GM03348 (cell line): Measurements from ENCODE around the gene GALNT10.
A peak's percentile ranks its signal among the peaks of the same experiment; 100 is the strongest.

ENCODE experiments used
- DNase-seq: peaks from one replicate; pipeline ENCODE4 v3.0.0; 2012; ENCODE audit warnings: low spot score

GALNT10 gene

DNA sequence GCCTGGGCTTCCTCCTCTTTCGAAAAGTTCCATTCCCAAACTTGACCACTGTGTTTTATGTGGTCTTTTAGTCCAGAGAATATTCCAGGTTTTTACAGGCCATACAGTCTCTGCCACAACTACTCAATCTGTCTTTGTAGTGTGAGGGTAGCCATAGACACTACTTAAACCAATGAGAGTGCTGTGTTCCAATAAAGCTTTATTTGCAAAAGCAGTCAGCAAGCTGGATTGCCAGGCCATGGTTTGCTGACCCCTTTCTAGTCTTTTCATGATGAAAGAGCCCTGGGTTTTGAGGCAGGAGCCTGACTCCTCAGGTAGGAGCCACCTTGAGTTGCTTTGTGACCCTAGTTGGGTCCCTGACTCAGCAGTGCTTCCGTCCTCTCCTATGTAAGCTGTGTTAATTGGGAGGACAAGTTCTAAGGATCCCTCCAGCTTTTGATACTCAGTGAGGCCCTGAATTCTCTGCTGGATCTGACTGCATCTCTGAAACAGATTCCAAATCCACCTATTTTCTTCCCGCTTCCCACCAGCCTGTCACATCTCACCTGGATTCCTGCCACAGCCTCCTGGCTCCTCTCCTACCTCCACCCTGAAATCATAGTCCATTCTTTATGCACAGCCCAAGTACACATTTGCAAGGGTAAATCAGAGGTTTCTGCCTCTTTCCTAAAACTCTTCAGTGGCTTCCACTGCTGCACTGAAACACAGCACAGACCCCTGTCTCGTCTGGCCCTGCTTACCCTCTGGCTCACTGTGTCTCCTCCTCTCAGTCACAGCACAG is 13.5 kb downstream of the GALNT10 start:
- no peak for DNase-seq

DNA sequence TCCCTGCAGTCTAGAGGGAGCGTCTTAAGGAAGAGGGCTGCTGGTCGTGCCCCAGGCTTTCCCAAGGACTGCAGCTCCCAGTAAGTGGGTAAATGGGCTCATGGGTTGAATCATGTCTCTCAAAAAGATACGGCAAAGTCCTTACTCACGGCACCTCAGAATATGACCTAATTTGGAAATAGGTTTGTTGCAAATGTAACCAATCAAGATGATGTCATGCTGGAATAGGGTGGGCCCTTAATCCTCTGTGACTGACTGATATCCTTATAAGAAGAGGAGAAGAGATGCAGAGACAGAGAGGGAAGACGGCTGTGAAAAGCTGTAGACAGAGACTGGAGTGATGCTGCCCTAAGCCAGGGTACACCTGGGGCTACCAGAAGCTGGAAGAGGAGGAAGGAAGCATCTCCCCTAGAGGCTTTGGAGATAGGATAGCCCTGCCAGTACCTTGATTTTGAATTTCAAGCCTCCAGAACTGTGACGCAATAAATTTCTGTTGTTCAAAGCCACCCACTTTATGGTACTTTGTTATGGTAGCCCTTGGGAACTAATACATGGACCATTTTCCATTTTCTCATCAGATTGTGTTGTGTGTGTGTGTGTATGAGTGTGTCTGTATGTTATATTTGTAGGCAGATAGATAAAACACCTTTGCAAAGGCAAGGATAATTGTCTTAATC is 15.0 kb downstream of the GALNT10 start:
- no peak for DNase-seq

DNA sequence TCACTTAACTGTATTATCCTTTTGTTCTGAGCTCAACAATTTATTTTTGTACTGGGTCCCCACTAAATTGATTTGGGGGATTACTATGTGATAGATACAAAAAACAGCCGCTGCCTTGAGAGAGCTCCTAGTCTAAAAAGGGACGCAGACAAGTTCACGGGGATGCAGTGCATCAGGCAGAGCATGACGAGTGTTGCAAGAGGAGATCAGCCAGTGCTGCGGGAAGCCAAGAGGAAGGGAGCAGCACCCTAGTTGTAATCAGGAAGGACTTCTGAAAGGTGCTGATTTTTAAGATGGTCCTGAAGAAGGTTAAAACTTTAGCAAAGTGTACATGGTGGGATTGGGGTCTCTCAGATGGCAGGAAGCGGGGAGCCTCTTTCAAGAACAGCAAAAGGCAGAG is 15.8 kb downstream of the GALNT10 start:
- DNase-seq, result no peak

DNA sequence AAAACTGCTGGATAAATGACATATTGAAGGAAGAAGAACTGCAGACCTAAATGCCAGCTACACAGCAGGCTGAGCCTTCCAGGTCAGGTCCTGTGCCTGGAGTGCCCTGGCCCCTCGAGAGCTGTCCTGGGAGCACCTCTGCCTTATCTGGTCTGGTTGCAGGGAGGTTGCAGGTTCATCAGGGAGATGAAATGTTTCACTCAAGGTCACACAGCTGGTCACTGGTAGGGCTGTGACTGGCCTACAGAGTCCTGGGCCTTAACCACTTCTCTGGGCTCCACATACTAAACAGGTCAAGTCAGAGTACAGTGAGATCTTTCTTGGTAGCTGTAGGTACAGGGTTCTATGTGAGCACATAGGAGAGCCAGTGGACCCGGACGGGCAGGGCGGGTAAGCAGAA is 16.7 kb downstream of the GALNT10 start:
- DNase-seq, result no peak

DNA sequence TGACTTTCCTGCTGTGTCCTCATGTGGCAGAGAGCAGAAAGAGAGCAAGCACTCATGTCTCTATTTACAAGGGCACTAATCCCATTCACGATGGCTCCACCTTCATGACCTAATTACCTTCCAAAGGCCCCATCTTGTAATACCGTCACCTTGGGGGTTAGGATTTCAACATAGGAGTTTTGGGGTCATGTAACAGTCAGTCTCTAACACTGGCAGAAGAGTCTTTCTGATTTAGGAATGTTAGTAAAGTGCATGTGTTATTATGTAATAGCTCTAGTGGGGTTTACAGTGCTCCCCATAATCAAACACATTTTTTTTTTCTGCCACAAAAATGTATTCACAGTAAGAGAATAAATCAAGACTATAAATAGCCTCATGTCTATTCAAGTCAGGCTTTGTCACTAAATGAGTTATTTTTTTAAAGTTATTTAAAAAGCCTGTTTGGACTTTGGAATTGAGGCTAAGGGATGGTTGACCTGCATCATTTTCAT is 19.1 kb downstream of the GALNT10 start:
- peak; percentile 64 for DNase-seq

DNA sequence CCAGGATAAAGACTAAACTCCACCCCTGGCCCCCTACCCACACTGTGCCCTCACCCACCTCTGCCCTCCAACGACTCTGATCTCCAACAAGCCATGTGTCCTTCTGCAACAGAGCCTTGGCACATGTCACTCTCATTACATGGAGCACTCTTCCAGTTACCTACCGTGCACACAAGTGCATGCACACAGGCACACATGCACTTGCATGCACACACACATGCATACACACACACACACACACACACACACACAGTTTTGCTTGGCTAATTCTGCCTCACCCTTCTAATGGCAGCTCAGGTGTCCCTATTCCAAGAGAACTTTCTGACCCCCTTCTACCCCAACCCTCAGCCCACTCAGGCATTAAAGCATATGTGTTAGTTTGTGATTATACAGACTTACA is 19.6 kb downstream of the GALNT10 start:
- no peak for DNase-seq

DNA sequence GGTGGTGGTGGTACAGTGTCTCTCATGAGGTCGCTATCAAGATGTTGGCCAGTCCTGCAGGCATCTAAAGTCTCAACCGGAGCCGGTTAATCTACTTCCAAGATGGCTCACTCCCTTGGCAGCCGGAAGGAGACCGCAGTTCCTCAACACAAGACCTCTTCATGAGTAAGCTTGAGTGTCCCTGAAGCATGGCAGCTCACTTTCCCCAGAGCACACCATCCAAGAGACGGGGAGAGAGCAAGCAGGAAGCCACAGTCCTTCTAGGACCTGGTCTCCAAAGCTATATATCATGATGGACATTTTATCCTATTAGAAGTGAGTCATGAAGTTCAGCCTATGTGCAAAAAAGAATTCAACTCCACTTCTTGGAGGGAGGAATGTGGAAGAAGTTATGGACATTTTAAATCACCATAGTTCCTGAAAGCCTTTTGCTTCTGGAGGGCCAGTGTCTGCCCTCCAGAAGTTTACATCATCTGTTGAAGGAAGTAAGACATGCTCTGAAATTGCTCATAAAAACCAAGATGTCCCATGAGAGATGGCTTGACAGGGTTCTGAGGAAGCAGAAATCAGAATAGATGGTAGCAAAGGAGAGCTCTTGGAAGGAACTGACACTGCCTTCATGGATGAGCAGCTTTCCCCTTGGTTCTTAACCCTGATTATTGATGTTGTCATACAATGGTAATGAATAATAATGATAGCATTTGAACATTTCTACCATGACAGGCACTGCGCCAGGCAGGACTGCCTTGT is 21.3 kb downstream of the GALNT10 start:
- DNase-seq, result peak; percentile 73

DNA sequence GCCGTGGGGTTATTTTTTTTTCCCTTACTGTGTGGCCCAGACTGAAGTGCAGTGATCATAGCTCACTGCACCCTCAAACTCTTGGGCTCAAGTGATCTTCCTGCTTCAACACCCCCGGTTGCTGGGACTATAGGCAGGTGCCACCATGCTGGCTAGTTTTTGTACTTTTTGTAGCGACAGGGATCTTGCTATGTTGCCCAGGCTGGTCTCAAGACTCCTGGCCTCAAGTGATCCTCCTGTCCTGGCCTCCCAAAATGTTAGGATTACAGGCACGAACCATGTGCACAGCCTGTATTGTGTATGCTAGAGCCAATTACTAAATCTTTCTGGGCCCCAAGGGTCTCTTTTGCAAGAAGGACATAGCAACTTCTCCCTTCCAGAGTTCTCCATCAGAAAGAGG is 23.1 kb downstream of the GALNT10 start:
- no peak for DNase-seq

DNA sequence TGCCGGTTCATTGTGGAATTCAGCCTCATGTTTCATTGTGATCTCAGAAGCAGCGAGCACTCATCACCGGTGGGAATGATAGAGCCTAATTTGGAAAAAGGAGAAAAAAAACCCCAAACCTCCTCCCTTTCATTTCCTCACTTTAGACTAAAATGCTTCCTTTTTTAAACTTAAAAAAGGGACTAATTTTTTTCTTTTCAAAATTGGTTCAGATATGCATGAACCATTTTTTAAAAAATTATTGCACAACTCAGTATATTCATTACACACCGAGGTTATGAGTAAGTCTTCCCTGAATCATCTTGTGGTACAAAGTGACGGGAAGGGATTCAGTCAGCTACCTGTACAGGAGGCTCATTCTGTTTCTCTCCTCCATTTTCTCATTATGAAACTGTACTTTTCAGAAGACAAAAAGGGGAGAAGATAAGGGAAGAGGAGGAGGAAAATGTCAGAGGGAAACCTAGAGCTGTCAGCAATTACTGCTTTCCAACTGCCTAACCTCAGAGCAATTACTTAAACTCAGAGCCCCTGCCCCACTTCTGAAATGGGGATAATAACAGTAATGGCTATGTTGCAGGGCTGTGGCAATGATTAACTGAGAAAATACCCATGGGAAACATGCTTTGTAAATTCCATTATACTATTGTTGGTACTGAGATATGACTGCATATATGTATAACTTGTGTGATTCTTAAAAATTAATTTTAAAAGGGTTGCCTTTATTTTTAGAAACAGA is 24.0 kb downstream of the GALNT10 start:
- DNase-seq, result peak; percentile 65

DNA sequence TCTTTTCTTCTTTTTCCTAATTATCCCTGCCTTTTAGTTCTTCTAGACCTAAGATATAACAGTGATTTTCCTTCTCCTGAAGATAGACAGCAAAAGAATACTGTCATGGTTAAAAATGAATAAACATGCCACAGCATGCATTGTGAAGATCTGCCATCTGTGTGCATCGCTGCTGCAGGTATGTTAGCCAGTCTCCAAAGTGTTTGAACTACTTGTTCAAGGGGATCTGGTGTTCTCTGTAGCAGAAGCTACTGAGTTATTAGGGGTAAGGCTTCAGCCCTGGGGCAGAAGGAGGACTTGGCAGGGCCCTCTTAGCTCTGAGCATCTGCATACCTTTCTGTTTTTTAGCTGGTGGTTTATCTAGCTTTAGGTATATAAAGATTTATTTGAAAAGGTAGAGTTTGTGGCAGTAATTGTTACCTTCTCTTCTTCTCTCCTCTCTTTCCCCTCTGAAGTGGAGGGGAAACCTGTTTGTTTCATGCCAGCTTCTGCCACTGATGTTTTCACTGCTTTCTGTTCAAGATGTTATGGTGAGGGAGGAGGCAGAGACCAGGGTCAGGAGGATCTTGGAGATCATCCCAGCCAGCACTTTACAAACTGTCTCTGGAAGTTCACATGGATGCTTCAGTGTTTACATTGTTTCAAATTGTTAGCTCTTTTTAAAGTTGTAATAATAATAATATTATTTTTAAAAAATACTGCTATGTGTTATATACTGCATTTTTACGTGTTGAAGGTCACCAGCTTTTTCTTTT is 25.2 kb downstream of the GALNT10 start:
- DNase-seq, result peak; percentile 43

DNA sequence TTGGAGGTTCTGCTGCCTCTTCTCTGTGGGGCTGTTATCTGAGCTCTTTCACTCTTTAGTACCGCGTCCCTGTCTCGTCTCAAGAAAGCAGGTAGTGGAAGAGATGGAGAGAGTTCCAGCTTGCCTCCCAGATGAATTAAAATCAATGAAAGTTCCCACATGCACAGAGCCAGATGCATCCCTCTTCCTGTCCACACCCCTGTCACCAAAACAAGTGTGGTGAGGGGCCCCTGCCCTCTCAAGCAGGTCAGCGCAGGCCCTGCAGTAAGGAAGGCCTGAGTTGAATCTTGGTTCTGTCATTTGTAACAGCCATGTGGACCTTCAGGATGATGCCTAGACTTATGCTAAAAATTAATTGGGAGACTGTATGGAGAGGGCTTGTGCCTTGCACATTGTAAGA is 26.9 kb downstream of the GALNT10 start:
- DNase-seq, result no peak

DNA sequence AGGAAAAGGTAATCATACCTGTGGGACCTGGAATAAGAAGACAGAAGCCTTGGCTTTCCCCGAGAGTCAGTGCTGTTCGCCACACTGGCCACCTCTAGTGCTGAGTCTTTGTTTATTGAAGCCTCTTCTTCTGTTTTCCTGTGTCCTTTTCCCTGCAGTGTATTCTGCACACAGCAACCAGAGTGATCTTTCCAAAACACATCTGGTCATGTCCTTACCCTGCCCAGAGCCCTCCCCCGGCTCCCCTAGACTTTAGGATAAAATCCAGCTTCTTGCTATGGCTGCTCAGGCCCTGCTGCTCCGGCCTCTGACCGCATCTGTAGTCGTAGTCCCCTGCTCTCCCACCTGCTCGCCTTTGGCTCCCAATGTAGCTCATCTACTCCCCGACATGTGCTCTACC is 28.3 kb downstream of the GALNT10 start:
- no peak for DNase-seq

DNA sequence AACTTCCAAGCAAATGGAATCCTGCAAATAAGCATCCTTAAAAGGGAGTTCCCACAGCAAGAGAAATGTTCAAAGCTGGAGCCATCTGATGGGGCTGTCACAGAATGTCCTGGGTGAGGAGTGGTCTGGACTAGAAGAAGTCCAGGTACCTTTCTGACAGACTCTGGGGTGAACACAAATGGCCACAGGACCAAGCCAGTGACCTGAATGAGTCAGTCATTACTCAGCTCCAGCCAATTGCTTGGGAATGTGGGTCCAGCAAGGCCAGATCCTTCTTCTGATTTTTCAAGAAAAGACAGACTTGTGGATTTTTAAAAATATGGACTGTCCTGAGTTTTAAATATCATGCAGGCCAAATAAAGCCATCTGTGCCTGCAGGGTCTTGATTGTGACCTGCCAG is 30.1 kb downstream of the GALNT10 start:
- DNase-seq, result peak; percentile 68

DNA sequence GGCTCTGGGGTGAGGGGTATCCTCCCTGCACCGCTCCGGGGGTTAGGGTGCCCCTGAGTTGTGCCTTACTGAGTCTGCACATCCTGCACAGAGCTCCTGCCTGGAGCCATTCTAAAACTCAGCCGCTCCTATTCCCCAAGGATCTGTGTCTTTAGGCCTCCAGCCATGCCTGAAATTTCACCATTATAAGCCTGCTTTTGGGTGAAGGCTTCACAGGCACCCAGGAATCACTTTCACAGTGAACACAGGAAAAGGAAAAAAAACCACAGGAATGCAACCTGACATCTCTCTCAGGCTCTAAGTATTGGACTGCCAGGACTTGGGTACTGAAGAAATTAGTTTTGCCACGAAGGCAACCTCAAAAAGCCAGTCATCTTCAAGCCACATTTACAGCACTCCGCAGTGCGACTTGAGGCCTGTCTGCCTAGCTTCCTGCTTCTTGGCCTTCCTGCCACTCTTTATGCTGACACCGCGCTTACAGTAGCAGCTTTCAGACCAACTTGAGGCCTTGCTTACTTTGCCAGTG is 30.9 kb downstream of the GALNT10 start:
- peak; percentile 80 for DNase-seq

DNA sequence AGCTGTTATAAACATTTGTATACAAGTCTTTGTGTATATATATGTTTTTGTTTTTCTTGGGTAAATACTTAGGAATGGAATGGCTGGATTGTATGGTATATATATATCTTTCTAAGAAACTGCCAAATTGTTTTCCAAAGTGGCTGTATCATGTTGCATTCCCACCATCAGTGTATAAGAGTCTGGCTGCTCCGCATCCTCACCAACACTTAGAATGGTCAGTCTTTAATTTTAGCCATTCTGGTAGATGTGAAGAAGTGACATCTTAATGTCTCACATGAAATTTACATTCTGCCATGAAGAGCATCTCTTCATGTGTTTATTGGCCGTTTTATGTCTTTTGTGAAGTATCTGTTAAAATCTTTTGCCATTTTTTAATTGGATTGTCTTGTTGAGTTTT is 31.9 kb downstream of the GALNT10 start:
- no peak for DNase-seq

DNA sequence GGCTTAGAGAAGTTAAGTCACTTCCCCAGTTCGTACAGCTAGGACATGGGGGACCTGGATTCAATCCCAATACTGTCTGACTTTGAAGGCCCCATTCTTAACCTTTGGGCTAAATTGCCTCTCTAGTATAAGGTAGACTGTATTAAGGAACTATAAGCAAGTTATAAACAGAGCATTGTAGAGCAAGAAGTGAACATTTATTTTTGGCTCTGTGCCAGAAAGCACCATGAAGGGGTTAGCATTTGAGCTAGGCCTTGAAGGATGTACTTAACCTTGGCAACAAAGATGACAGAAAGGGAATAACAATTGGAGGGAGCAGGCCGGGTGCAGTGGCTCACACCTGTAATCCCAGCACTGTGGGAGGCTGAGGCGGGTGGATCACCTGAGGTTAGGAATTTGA is 32.8 kb downstream of the GALNT10 start:
- no peak for DNase-seq

DNA sequence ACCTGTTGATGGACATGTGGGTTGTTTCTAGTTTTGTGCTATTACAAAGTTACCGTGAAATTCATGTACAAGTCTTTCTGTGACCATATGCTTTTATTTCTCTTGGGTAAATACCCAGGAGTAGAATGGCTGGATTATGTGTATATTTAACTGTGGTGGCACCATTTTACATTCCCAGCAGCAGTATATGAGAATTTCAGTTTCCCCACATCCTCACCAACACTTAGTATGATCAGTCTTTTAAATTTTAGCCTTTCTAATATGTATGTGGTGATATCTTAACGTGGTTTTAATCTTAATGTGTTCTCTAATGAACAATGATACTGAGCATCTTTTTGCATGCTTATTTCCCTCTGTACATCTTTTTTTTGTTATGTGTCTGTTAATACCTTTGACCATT is 36.6 kb downstream of the GALNT10 start:
- DNase-seq, result no peak

DNA sequence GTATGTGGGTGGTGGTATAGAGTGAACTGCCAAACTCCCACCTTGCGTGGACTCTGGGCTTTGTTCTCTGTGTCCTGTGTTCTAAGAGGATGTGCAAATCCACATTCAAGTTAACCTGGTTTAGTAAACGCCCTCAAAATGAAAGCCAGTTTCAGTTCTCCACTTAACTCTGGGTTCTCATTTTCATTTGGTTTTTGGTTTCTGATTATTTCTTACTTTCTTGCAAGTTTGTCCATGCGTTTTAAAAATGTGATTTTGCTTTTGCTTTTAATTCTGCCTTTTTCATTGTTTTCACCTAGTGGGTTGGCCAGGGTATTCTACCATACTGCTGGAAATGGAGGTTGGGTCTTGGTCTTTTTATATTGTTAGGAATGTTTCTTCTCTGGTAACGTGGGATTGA is 38.2 kb downstream of the GALNT10 start:
- DNase-seq, result no peak

DNA sequence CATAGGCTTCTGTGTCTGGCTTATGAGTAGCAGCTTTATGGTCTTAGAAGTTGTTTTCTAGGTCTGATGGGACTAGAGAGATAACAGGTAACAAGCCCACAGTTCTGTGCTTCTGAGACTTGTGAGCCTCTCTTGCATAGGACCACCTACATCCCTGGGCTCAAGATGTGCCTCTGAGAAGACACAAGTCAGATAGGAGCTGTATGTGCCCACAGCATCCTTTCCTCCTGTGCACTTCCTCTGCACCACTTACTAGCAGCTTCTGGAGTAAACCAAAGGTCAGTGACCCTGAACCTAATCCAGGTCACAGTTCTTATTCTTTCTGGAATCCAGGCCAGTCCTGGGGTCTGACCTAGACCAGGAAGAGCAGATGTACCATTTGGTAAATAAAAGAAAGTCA is 40.0 kb downstream of the GALNT10 start:
- no peak for DNase-seq

DNA sequence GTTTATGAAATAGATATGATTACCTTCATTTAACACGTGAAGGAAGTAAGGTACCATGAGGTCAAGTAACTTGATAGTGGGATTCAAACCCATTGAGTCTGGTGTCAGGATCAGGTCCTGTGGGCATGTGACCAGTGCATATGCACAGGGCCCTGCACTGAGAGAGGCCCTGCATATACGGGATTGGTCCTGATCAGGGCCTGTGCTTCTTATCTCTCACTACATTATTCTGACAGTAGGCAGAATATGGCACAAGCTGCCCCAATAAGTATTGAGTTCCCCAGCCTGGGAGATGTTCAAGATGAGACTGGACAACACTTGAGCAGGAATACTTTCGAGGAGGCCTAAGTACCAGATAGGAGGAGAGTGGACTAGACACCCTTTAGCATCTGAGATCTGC is 44.0 kb downstream of the GALNT10 start:
- no peak for DNase-seq

DNA sequence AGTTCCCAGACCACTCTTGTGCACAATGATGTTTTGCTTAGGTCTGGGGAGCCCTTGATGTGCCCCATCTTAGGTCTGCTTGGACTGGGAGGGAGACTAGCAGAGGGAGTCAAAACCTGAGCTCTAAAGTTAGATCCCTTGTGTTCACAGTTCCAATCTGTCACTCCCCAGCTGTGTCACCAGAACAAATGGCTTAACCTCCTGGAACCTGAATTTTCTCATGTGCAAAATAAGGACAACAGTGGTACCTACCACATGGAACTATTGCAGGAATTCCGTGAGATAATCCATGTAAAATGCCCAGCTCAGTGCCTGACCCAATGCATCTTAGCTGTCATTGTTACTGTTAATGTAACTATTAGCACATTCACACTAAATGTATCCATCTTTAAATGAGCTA is 45.5 kb downstream of the GALNT10 start:
- no peak for DNase-seq
